Suprapubic skin (tissue), 4 donors: ENCODE data around the gene SERPINA6. TPM values are rescaled to one million over a fixed set of nuclear protein-coding genes. Genes with fewer than 3 reads are reported as not detected.
"Not testable (repeated sequence)": the region's sequence is repeated elsewhere in the genome, so short reads cannot be mapped to it uniquely, and the experiment has no call there.

Experiments
- DNase-seq, 2 donors: peaks; one replicate each; pipeline ENCODE4 v3.0.0-alpha.2; 2019; ENCODE audit warnings: low spot score in 2 of 2
- H3K27ac ChIP-seq: fragments of 200-600 bp; sonication (generic); one replicate; pipeline ENCODE4 v1.5.1; 2019
- H3K27me3 ChIP-seq: fragments of 200-600 bp; sonication (generic); one replicate; pipeline ENCODE4 v1.5.1; 2019
- H3K36me3 ChIP-seq: fragments of 200-600 bp; sonication (generic); one replicate; pipeline ENCODE4 v1.5.1; 2019
- H3K4me1 ChIP-seq: fragments of 200-600 bp; sonication (generic); one replicate; pipeline ENCODE4 v1.5.1; 2019
- H3K4me3 ChIP-seq: fragments of 200-600 bp; sonication (generic); one replicate; pipeline ENCODE4 v1.5.1; 2019; ENCODE audit warnings: mild to moderate bottlenecking
- H3K9me3 ChIP-seq: fragments of 200-600 bp; sonication (generic); one replicate; pipeline ENCODE4 v1.5.1; 2019
- EP300 ChIP-seq: sonication (generic); formaldehyde crosslinking; IDR thresholded peaks from one replicate; pipeline ENCODE4 v1.6.1; 2017; ENCODE audit warnings: antibody characterized with exemption
- POLR2A ChIP-seq, 2 donors: fragments of 450-650 bp; IDR thresholded peaks; one replicate each; pipeline ENCODE4 v1.6.1; 2017; ENCODE audit warnings: antibody characterized with exemption in 2 of 2, mild to moderate bottlenecking in 2 of 2, moderate library complexity in 2 of 2
- POLR2AphosphoS5 ChIP-seq, 3 donors: sonication (generic); formaldehyde crosslinking; IDR thresholded peaks; one replicate each; pipeline ENCODE4 v1.6.1; 2017; ENCODE audit warnings: antibody characterized with exemption in 3 of 3
- WGBS: methylation state at CpG from one replicate; pipeline ENCODE4 v1.1.5; 2018; 5-methylcytosine and 5-hydroxymethylcytosine counted together
- total RNA-seq, 4 donors: library from RNA; depleted of rRNA; stranded (reverse); fragments of >200 nt; gene quantifications; one replicate each; pipeline ENCODE4 v1.1.0, GENCODE V29; 2016
- TF ChIP-seq, protein P1 (sequence below), 2 donors: fragments of 200-600 bp in 1 of 2; fragments of 450-650 bp in 1 of 2; sonication (generic) in 1 of 2; IDR thresholded peaks; one replicate each; pipeline ENCODE4 v1.5.1; 2016 to 2019; ENCODE audit warnings: antibody characterized with exemption in 2 of 2, mild to moderate bottlenecking in 1 of 2, moderate library complexity in 1 of 2

Gene SERPINA6
- total RNA-seq, 4 donors from 2014 or later: 0.97 TPM; not detected in 3

DNA sequence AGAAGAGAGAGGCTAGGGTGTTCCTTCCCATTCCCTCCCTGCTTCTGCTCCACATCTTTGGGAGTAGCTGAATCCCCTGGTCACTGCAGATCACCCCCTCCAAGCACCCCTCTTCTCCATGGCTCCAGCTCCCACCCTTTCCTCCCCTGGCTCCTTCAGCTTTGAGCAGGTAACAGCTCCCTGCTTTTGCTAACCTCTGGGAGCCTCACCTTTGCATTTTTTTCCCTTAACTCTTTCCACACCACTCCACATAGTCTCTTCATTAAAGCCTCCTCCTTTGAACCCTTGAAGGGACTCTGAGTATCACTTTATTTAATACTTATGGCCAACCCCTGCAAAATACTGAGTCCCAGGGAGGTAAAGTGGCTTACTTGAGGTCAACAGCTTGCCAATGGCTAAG lies 25.7 kb upstream of the SERPINA6 start:
- no peaks in the 10 kb centered on the region for H3K9me3 ChIP-seq
- H3K27ac ChIP-seq: no peak overlapping the region
- no peaks in the 10 kb centered on the region for H3K27me3 ChIP-seq
- no peak for DNase-seq
- no peaks in the 10 kb centered on the region for H3K36me3 ChIP-seq
- H3K4me3 ChIP-seq: no peak overlapping the region
- peaks cover 15% of the 10 kb centered on the region for H3K4me1 ChIP-seq
- TF ChIP-seq, protein P1, sequence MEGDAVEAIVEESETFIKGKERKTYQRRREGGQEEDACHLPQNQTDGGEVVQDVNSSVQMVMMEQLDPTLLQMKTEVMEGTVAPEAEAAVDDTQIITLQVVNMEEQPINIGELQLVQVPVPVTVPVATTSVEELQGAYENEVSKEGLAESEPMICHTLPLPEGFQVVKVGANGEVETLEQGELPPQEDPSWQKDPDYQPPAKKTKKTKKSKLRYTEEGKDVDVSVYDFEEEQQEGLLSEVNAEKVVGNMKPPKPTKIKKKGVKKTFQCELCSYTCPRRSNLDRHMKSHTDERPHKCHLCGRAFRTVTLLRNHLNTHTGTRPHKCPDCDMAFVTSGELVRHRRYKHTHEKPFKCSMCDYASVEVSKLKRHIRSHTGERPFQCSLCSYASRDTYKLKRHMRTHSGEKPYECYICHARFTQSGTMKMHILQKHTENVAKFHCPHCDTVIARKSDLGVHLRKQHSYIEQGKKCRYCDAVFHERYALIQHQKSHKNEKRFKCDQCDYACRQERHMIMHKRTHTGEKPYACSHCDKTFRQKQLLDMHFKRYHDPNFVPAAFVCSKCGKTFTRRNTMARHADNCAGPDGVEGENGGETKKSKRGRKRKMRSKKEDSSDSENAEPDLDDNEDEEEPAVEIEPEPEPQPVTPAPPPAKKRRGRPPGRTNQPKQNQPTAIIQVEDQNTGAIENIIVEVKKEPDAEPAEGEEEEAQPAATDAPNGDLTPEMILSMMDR (IDR thresholded peaks at IDR 0.05): no peak
- no peak for TF ChIP-seq POLR2AphosphoS5 (IDR thresholded peaks at IDR 0.05)
- no peak for TF ChIP-seq POLR2A (IDR thresholded peaks at IDR 0.05)
- TF ChIP-seq EP300: no peak

DNA sequence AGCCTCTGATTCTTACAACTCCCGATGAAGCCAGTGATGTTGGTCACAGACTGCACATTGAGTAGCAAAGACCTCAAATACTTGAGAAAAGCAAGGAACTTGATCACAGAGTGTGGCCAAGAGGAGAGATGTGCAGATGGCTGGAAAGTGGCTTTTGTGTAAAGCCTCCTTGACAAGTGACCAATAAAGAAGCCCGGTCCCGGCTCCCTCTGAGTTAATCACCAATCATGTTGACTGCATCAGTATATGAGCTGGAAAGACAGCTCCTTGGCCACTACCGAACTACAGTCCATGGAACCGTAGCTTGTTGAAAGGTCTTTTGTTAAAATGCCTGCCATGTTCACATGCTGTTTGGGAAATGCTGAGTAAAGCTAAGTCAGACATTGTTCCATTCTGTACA lies 23.7 kb upstream of the SERPINA6 start:
- no peaks in the 10 kb centered on the region for H3K27me3 ChIP-seq
- H3K27ac ChIP-seq: no peak overlapping the region
- DNase-seq: no peak
- H3K4me1 ChIP-seq: peaks cover 35% of the 10 kb centered on the region
- no peaks in the 10 kb centered on the region for H3K9me3 ChIP-seq
- no peak for TF ChIP-seq POLR2AphosphoS5 (IDR thresholded peaks at IDR 0.05)
- TF ChIP-seq POLR2A (IDR thresholded peaks at IDR 0.05): no peak
- TF ChIP-seq, protein P1 (IDR thresholded peaks at IDR 0.05): no peak
- no peak for TF ChIP-seq EP300
- no peaks in the 10 kb centered on the region for H3K36me3 ChIP-seq
- 94% methylated on average over 5 of the region's 5 CpGs for WGBS
- H3K4me3 ChIP-seq: no peak overlapping the region

DNA sequence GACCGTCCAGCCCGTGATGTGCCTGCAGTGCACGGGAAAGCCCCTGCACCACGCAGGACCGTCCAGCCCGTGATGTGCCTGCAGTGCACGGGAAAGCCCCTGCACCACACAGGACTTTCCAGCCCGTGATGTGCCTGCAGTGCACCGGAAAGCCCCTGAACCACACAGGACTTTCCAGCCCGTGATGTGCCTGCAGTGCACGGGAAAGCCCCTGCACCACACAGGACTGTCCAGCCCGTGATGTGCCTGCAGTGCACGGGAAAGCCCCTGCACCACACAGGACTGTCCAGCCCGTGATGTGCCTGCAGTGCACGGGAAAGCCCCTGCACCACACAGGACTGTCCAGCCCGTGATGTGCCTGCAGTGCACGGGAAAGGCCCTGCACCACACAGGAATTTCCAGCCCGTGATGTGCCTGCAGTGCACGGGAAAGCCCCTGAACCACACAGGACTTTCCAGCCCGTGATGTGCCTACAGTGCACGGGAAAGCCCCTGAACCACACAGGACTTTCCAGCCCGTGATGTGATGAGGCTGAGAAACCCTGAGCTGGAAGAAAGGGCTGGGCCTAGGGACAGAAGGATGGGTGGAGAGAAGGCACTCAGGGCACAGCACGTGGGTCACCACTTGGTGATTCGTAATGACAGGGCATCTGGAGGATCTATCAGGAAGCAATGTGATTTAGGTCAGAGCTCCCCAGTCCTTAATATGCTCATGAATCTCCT lies 23.1 kb upstream of the SERPINA6 start:
- not testable (repeated sequence) for H3K4me3 ChIP-seq, DNase-seq, H3K27ac ChIP-seq, H3K9me3 ChIP-seq, H3K27me3 ChIP-seq, H3K36me3 ChIP-seq
- H3K4me1 ChIP-seq: peaks cover 41% of the 10 kb centered on the region
- 28% methylated on average over 4 of the region's 24 CpGs for WGBS

DNA sequence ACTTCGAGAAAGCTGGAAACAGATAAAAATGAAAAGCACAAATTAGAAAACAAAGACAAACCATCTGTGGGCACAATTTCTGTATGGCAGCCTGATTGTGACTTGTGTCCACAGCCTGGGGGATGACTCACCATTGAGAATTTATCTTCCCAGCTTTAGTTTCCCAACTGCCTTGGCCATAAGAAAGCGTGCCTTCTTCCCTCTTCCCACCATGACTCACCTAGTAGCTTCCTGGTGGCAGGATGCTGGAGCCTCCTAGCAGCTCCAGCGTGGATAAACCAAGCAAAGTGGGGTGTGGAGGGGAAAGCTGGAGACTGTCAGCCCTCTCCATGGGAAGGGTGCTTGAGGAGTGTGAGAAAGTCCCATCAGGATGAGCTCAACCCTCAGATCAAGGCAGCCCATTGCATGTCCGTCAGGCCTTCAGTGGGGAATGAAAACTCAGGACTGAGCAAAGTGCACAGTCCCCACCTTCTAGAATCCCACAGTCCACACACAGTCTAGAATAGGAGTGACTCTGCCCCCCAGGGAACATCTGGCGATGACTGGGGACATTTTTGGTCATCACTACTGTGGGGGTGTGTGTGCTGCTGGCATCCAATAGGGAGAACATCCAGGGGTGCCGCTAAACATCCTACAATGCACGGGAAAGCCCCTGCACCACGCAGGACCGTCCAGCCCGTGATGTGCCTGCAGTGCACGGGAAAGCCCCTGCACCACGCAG lies 22.4 kb upstream of the SERPINA6 start:
- 65% methylated on average over 4 of the region's 12 CpGs for WGBS
- Histone ChIP-seq H3K4me3 (no peak overlapping the region), H3K9me3 (no peaks in the 10 kb centered on the region), H3K27me3 (no peaks in the 10 kb centered on the region), H3K36me3 (no peaks in the 10 kb centered on the region), H3K27ac (no peak overlapping the region), H3K4me1 (peaks cover 41% of the 10 kb centered on the region)
- DNase-seq: no peak
- TF ChIP-seq, protein P1 (IDR thresholded peaks at IDR 0.05): no peak
- no peak for TF ChIP-seq POLR2A (IDR thresholded peaks at IDR 0.05)
- no peak for TF ChIP-seq POLR2AphosphoS5 (IDR thresholded peaks at IDR 0.05)
- TF ChIP-seq EP300: no peak

DNA sequence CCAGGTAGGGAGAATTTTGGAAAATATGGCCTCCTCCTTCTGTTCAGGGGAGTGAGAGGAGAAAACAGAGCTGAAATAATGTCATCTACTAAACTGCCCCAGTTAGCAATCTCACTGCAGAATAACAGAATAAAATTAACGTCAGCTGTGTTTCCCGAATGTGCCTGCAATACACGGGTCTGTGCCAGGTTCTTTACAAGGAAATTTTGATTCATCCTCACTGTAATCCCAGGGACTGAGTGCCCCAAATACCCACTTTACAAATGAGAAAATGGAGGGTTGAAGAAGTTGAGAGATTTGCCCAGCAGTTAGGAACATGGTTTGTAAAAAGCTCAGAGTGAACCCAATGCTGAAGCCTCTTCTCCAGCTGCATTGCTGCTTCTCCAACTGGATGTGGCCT lies 21.3 kb upstream of the SERPINA6 start:
- H3K4me1 ChIP-seq: peaks cover 41% of the 10 kb centered on the region
- no peaks in the 10 kb centered on the region for H3K36me3 ChIP-seq
- DNase-seq: no peak
- H3K4me3 ChIP-seq: no peak overlapping the region
- 33% methylated on average over 3 of the region's 3 CpGs for WGBS
- no peaks in the 10 kb centered on the region for H3K9me3 ChIP-seq
- no peaks in the 10 kb centered on the region for H3K27me3 ChIP-seq
- no peak for TF ChIP-seq POLR2AphosphoS5 (IDR thresholded peaks at IDR 0.05)
- TF ChIP-seq, protein P1 (IDR thresholded peaks at IDR 0.05): no peak
- TF ChIP-seq EP300: no peak
- peak overlapping the region; percentile 54 for H3K27ac ChIP-seq
